H1 (cell line): Measurements from ENCODE around the gene MSH5. TPM values are rescaled to one million over a fixed set of nuclear protein-coding genes. Genes with fewer than 3 reads are reported as not detected.

Source experiments
- CTCF ChIA-PET: fragments of 300-600 bp; sonication (Branson Sonifier 250); formaldehyde crosslinking; loops from one replicate; lab custom pipeline; 2021; ENCODE audit not compliant: partially characterized antibody; lab: Charles Lee
- POLR2A ChIA-PET: fragments of 300-600 bp; sonication (Branson Sonifier 250); formaldehyde crosslinking; loops from one replicate; lab custom pipeline; 2021; ENCODE audit warnings: inconsistent platforms; ENCODE audit not compliant: partially characterized antibody; lab: Charles Lee
- DNase-seq, 2 experiments: peaks; one replicate each; pipeline versions ENCODE4 v3.0.0 to v3.0.0-alpha.2; 2010 to 2022; ENCODE audit warnings: low spot score in 2 of 2, low read depth in 1 of 2, mixed read lengths in 1 of 2
- FAIRE-seq: peaks from 2 replicates; lab custom pipeline; 2011; peaks lifted over from hg19 to GRCh38; lab: Jason Lieb, UNC
- H2AFZ ChIP-seq: 2 replicates; pipeline ENCODE4 v1.8.1; 2012; ENCODE audit warnings: low read length, inconsistent platforms
- H2AK5ac ChIP-seq: 2 replicates; pipeline ENCODE4 v1.6.1; 2013; ENCODE audit warnings: low read depth, low read length
- H2BK120ac ChIP-seq: replicated peaks from 2 replicates; pipeline ENCODE3; 2013; ENCODE audit warnings: low read depth, low read length, inconsistent platforms
- H2BK12ac ChIP-seq: 2 replicates; pipeline ENCODE4 v1.6.1; 2013; ENCODE audit warnings: low read depth, low read length
- H2BK15ac ChIP-seq: 2 replicates; pipeline ENCODE4 v1.6.1; 2013; ENCODE audit warnings: low read length
- H2BK20ac ChIP-seq: 2 replicates; pipeline ENCODE4 v1.6.1; 2013; ENCODE audit warnings: low read length
- H2BK5ac ChIP-seq: 2 replicates; pipeline ENCODE4 v1.6.1; 2013; ENCODE audit warnings: low read depth, low read length
- H3K14ac ChIP-seq: 2 replicates; pipeline ENCODE4 v1.6.1; 2013; ENCODE audit warnings: inconsistent platforms; ENCODE audit not compliant: insufficient read length
- H3K18ac ChIP-seq: 2 replicates; pipeline ENCODE4 v1.6.1; 2013; ENCODE audit warnings: low read length; ENCODE audit errors: extremely low read depth
- H3K23ac ChIP-seq: 2 replicates; pipeline ENCODE4 v1.6.1; 2013; ENCODE audit warnings: inconsistent platforms; ENCODE audit not compliant: insufficient read length
- H3K23me2 ChIP-seq: 2 replicates; pipeline ENCODE4 v1.6.1; 2013; ENCODE audit warnings: low read depth, low read length
- H3K27ac ChIP-seq: 2 replicates; pipeline ENCODE4 v1.6.1; 2011; ENCODE audit warnings: low read depth, low read length, inconsistent platforms
- H3K27me3 ChIP-seq, 4 experiments: replicated peaks in 1 of 4; 1 replicate in 1 of 4; 2 replicates in 3 of 4; pipeline versions ENCODE4 v1.6.1 to v1.8.1; 2011 to 2013; ENCODE audit warnings: low read length in 3 of 4, mild to moderate bottlenecking in 3 of 4, inconsistent platforms in 2 of 4, mixed read lengths in 2 of 4, moderate library complexity in 1 of 4; ENCODE audit not compliant: control insufficient read depth in 3 of 4, insufficient read depth in 3 of 4; ENCODE audit errors: extremely low read depth in 1 of 4
- H3K36me3 ChIP-seq, 4 experiments: 2 replicates each; pipeline versions ENCODE4 v1.6.1 to v1.8.1; 2011 to 2013; ENCODE audit warnings: mild to moderate bottlenecking in 4 of 4, low read length in 3 of 4, moderate library complexity in 2 of 4, control low read depth in 1 of 4, inconsistent platforms in 1 of 4; ENCODE audit not compliant: insufficient read depth in 4 of 4, control insufficient read depth in 2 of 4
- H3K4ac ChIP-seq: replicated peaks from 2 replicates; pipeline ENCODE3; 2013; ENCODE audit warnings: low read length, low read depth, mixed read lengths, inconsistent platforms; ENCODE audit not compliant: insufficient read length
- H3K4me1 ChIP-seq, 4 experiments: replicated peaks in 1 of 4; 1 replicate in 1 of 4; 2 replicates in 3 of 4; pipeline versions ENCODE4 v1.6.1 to v1.8.1; 2011 to 2013; ENCODE audit warnings: low read length in 3 of 4, inconsistent platforms in 2 of 4, mixed read lengths in 1 of 4; ENCODE audit not compliant: insufficient read depth in 4 of 4, control insufficient read depth in 3 of 4
- H3K4me2 ChIP-seq, 2 experiments: 2 replicates each; pipeline versions ENCODE4 v1.6.1 to v1.8.1; 2011 to 2013; ENCODE audit warnings: low read depth in 2 of 2, low read length in 2 of 2, control low read depth in 1 of 2, inconsistent platforms in 1 of 2, mild to moderate bottlenecking in 1 of 2; ENCODE audit not compliant: insufficient read depth in 1 of 2
- H3K4me3 ChIP-seq, 4 experiments: fragments of 200-600, 300-600 bp in 1 of 4; sonication (generic), shearing (Covaris generic), sonication (Bioruptor Twin) in 1 of 4; 2 replicates each; pipeline versions ENCODE4 v1.5.1 to v1.8.1; 2011 to 2016; ENCODE audit warnings: low read length in 4 of 4, low read depth in 3 of 4, control low read depth in 2 of 4, inconsistent platforms in 2 of 4, mild to moderate bottlenecking in 2 of 4, mixed read lengths in 1 of 4, moderate library complexity in 1 of 4; ENCODE audit not compliant: insufficient read depth in 2 of 4; ENCODE audit errors: extremely low read depth in 1 of 4
- H3K56ac ChIP-seq: replicated peaks from 2 replicates; pipeline ENCODE3; 2013; ENCODE audit warnings: low read depth, mild to moderate bottlenecking, mixed read lengths, low read length, inconsistent platforms; ENCODE audit not compliant: insufficient read length
- H3K79me1 ChIP-seq: 2 replicates; pipeline ENCODE4 v1.6.1; 2013; ENCODE audit warnings: low read depth, low read length, control low read depth
- H3K79me2 ChIP-seq, 2 experiments: 2 replicates each; pipeline versions ENCODE4 v1.6.1 to v1.8.1; 2012 to 2013; ENCODE audit warnings: low read length in 2 of 2, mild to moderate bottlenecking in 2 of 2, inconsistent platforms in 1 of 2; ENCODE audit not compliant: insufficient read depth in 2 of 2, control insufficient read depth in 1 of 2
- H3K9ac ChIP-seq, 4 experiments: replicated peaks in 1 of 4; 1 replicate in 1 of 4; 2 replicates in 3 of 4; pipeline versions ENCODE4 v1.6.1 to v1.8.1; 2011 to 2013; ENCODE audit warnings: low read depth in 3 of 4, low read length in 3 of 4, control low read depth in 2 of 4, mild to moderate bottlenecking in 2 of 4, moderate library complexity in 2 of 4, inconsistent platforms in 1 of 4; ENCODE audit errors: extremely low read depth in 1 of 4
- H3K9me3 ChIP-seq, 2 experiments: 2 replicates each; pipeline versions ENCODE4 v1.6.1 to v1.8.1; 2012 to 2013; ENCODE audit warnings: mild to moderate bottlenecking in 2 of 2, moderate library complexity in 2 of 2, control low read depth in 1 of 2, inconsistent platforms in 1 of 2, low read depth in 1 of 2, low read length in 1 of 2, mixed read lengths in 1 of 2; ENCODE audit not compliant: insufficient read depth in 2 of 2
- H4K20me1 ChIP-seq, 2 experiments: replicated peaks in 1 of 2; 2 replicates each; pipeline versions ENCODE3 to v1.8.1; 2011 to 2013; ENCODE audit warnings: inconsistent platforms in 2 of 2, low read length in 2 of 2, mild to moderate bottlenecking in 1 of 2; ENCODE audit not compliant: insufficient read depth in 2 of 2, control insufficient read depth in 1 of 2
- H4K5ac ChIP-seq: 2 replicates; pipeline ENCODE4 v1.6.1; 2013; ENCODE audit warnings: low read length, low read depth, mixed read lengths, inconsistent platforms; ENCODE audit not compliant: insufficient read length
- H4K8ac ChIP-seq: 2 replicates; pipeline ENCODE4 v1.8.0; 2013; ENCODE audit warnings: mild to moderate bottlenecking, moderate library complexity, low read length, inconsistent platforms; ENCODE audit not compliant: insufficient read depth; ENCODE audit errors: extremely low read depth
- H4K91ac ChIP-seq: replicated peaks from 2 replicates; pipeline ENCODE3; 2013; ENCODE audit warnings: low read length, mixed read lengths, inconsistent platforms; ENCODE audit not compliant: insufficient read length
- ASH2L ChIP-seq: fragments of 200-600, 300-600 bp; sonication (generic); IDR thresholded peaks from one replicate; pipeline ENCODE4 v1.7.1; 2017; ENCODE audit warnings: low read length
- BCL11A ChIP-seq, 2 experiments: IDR thresholded peaks; one replicate each; pipeline ENCODE4 v1.6.1; 2011; ENCODE audit warnings: low read depth in 2 of 2, low read length in 2 of 2, mild to moderate bottlenecking in 2 of 2
- CTBP2 ChIP-seq: IDR thresholded peaks from 2 replicates; pipeline ENCODE4 v1.7.0; 2011; ENCODE audit warnings: borderline replicate concordance, mild to moderate bottlenecking, moderate library complexity, mixed read lengths, low read length; ENCODE audit not compliant: insufficient read depth, insufficient read length
- JUN ChIP-seq: IDR thresholded peaks from 2 replicates; pipeline ENCODE4 v1.6.1; 2011; ENCODE audit warnings: low read depth, mild to moderate bottlenecking, improper control_type of control experiment, low read length
- KDM1A ChIP-seq: fragments of 200-600, 300-600 bp; sonication (generic); IDR thresholded peaks from 2 replicates; pipeline ENCODE4 v1.7.1; 2016; ENCODE audit warnings: mild to moderate bottlenecking, low read length, borderline replicate concordance
- KDM4A ChIP-seq: IDR thresholded peaks from one replicate; pipeline ENCODE4 v1.7.1; 2012; ENCODE audit warnings: low read depth, mild to moderate bottlenecking, moderate library complexity, low read length, inconsistent platforms; ENCODE audit not compliant: severe bottlenecking
- KDM5A ChIP-seq: fragments of 200-600 bp; IDR thresholded peaks from 2 replicates; pipeline ENCODE4 v1.7.1; 2012; ENCODE audit warnings: mild to moderate bottlenecking, low read length, inconsistent platforms, mixed read lengths
- MAX ChIP-seq: IDR thresholded peaks from 2 replicates; pipeline ENCODE4 v1.6.1; 2012; ENCODE audit warnings: inconsistent platforms
- POU5F1 ChIP-seq: IDR thresholded peaks from 2 replicates; pipeline ENCODE4 v1.6.1; 2011; ENCODE audit warnings: low read depth, mild to moderate bottlenecking, low read length, moderate library complexity
- ZNF274 ChIP-seq: IDR thresholded peaks from 2 replicates; pipeline ENCODE4 v1.7.0; 2012; ENCODE audit warnings: low read length, borderline replicate concordance; ENCODE audit errors: extremely low read depth
- WGBS, 2 experiments: shearing (Covaris generic) in 1 of 2; methylation state at CpG; one replicate each; pipeline versions ENCODE4 v1.1.6 to v1.1.7; 2013 to 2015; ENCODE audit warnings: low lambda C conversion rate in 2 of 2, mixed read lengths in 2 of 2, inconsistent platforms in 1 of 2, low coverage in 1 of 2, missing lambda C conversion rate in 1 of 2; ENCODE audit not compliant: insufficient replicate concordance in 2 of 2, insufficient coverage in 1 of 2, insufficient read length in 1 of 2; ENCODE audit errors: extremely low coverage in 1 of 2, missing lambda C conversion rate in 1 of 2; 5-methylcytosine and 5-hydroxymethylcytosine counted together
- polyA plus RNA-seq, 7 experiments: library from polyadenylated mRNA; depleted of rRNA in 3 of 7; stranded (reverse) in 5 of 7; unstranded in 2 of 7; fragments of >200 nt in 5 of 7; fragments of 200-250 nt in 2 of 7; gene quantifications; 1 replicate in 5 of 7; 2 replicates in 1 of 7; 4 replicates in 1 of 7; pipeline versions ENCODE4 v1.2.1 to v1.2.3, GENCODE V29; 2011 to 2013; ENCODE audit warnings: missing spikeins in 2 of 7, mixed read lengths in 2 of 7
- total RNA-seq: library from RNA; stranded (reverse); fragmentation: NEBNext Ultra II Directional; extraction: Animal tissue kit (Norgen Biotek cat#: 25700); gene quantifications from 2 replicates; pipeline ENCODE4 v1.2.1, GENCODE V29; 2021

The MSH5 gene
- total and polyA plus RNA-seq, 2 of the 8 experiments (the other 6 are each of a cell fraction or from before 2014, with no cell fraction given), result 25.3 to 26.5 TPM

DNA sequence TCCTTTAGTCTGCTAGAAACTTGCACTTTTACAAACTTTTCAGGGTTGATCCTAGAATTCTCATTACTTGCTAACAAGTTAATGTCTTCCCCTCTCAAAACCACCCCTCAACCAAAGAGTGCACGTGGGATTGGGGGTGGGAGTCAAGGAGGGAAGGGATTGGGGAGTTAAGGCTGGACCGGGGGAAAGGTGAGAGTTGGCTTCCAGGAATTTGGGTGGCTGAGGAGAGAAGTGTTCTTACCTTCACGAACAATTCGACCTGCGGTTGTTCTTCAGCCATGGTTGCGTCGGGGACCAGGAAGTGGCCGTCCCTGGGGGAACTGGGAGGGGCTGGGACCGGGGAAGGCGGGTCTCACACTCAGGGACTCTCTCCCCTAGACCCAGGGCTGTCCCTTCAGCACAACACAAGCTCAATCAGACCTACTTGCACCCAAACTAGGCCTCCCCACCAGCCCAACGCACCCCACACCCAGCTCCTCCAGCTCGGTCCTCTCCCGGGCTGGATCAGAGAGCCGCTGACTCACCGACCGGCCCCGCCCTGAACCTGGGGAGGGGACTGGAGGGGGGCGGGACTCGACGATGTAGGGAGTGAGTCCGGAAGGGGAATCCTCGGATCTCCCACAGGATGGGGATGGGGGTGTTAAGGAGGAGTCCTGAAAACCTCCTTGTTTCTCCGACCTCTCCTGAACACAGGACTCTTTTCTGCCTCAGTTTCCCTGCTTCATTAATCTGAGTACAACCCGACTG is 3.6 kb upstream of the MSH5 start, which contains the start of gene CLIC1:
CLIC1 (minus strand) TSS at position 510 of the 747 bp plus-strand sequence; CDS start at position 280, 230 bp downstream.
- Histone ChIP-seq H4K8ac (peak within 1 kb of the TSS; percentile 64; the same call in 1 of the 2 replicates), H3K27ac (peak within 1 kb of the TSS; percentile 64; the same call in 1 of the 2 replicates), H4K20me1 (peaks cover 4 to 5% of the 10 kb centered on the region in 2 experiments), H3K4ac (peak within 1 kb of the TSS; percentile 40), H3K56ac (peak within 1 kb of the TSS; percentile 27), H3K23ac (no peak within 1 kb of the TSS), H2BK12ac (peak within 1 kb of the TSS; percentile 35; the same call in 1 of the 2 replicates), H4K5ac (peak within 1 kb of the TSS; percentile 88), H3K23me2 (peaks cover 20% of the 10 kb centered on the region), H3K36me3 (peaks cover 10 to 26% (median 20%) of the 10 kb centered on the region in 4 experiments), H2BK5ac (peak within 1 kb of the TSS; percentile 97), H3K14ac (no peak within 1 kb of the TSS), H2BK20ac (peak within 1 kb of the TSS; percentile 61; the same call in 1 of the 2 replicates), H3K79me1 (peaks cover 8% of the 10 kb centered on the region; the same call in 1 of the 2 replicates), H3K4me2 (peak within 1 kb of the TSS; percentile 78 to 99), H3K9me3 (no peaks in the 10 kb centered on the region; a peak in 1 of 4 replicates), H3K18ac (peak within 1 kb of the TSS; percentile 93), H2AK5ac (peak within 1 kb of the TSS; percentile 57; the same call in 1 of the 2 replicates), H3K27me3 (no peaks in the 10 kb centered on the region), H3K4me1 (peaks cover 23 to 29% (median 25%) of the 10 kb centered on the region in 4 experiments), H3K79me2 (peaks cover 0 to 26% of the 10 kb centered on the region in 2 experiments; a peak in 2 of 4 replicates), H3K4me3 (peak within 1 kb of the TSS; percentile 82 to 98 (median 92)), H4K91ac (peak within 1 kb of the TSS; percentile 67), H2BK15ac (peak within 1 kb of the TSS; percentile 81; the same call in 1 of the 2 replicates), H3K9ac (peak within 1 kb of the TSS; percentile 63 to 91 (median 66)), H2AFZ (no peak within 1 kb of the TSS), H2BK120ac (peak within 1 kb of the TSS; percentile 29)
- CTCF ChIA-PET, result interaction anchor here (0.5 to 5.6 kb wide), 20 partner anchors 12 to 868 kb away, joined by 3 to 23 read pairs (median 3); no protein-coding TSS in a partner anchor
- 2% methylated on average over 22 of the region's 24 CpGs; no CpG with 5 or more reads in 1 of the 2 experiments for WGBS, 2 experiments
- DNase-seq (peak; percentile 50 to 86), FAIRE-seq (no peak)
- POLR2A ChIA-PET, result interaction anchor here (0.7 to 8.7 kb wide), 27 partner anchors 11 to 223 kb away, joined by 3 to 73 read pairs (median 5); partner anchors contain the start of genes ABHD16A, CSNK2B, DDX39B and GPANK1
- TF ChIP-seq JUN (no peak), BCL11A (IDR thresholded peaks at IDR 0.05; ENCODE audit: low read depth in 2 of 2, low read length in 2 of 2) (no peak), KDM4A (peak; percentile 46), KDM5A (no peak), ZNF274 (no peak), CTBP2 (no peak), ASH2L (peak; percentile 73), KDM1A (no peak), POU5F1 (no peak), MAX (peak; percentile 52)
